NB4 (cell line): ENCODE data around the gene DYNLL2.

Source experiments
- MYC ChIP-seq: IDR thresholded peaks from 2 replicates; pipeline ENCODE4 v1.6.1; 2011; ENCODE audit warnings: low read depth, low read length
- POLR2A ChIP-seq: IDR thresholded peaks from 2 replicates; pipeline ENCODE4 v1.6.1; 2011; ENCODE audit warnings: mild to moderate bottlenecking; ENCODE audit not compliant: insufficient read length; ENCODE audit errors: extremely low read depth
- TF ChIP-seq, protein P1 (sequence below): IDR thresholded peaks from one replicate; pipeline ENCODE4 v1.5.1; 2012; ENCODE audit warnings: low read depth, low read length
- TF ChIP-seq, protein P2 (sequence below): IDR thresholded peaks from 2 replicates; pipeline ENCODE4 v1.6.1; 2011; ENCODE audit warnings: low read depth, low read length

DNA sequence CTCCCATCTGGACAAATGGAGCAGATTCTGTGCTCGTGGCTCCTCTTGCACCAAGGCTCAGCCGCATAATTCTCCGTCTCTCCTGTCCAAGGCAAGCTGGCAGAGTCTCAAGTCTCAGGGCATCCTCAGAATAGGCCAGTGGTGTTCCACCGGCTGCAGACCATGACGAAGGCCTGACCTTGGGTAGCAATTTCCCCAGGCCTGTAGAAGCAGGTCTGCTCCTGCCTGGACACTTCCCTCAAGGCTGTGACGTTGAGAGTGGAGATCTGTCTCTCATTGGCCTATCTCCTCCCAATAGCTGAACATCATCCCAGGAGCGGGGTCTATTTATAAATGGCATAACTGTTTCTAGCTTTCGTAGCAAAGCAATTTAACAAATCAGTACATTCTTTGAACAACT is 42.8 kb upstream of the DYNLL2 start:
- TF ChIP-seq POLR2A (no peak), MYC (no peak)
- TF ChIP-seq, protein P1, sequence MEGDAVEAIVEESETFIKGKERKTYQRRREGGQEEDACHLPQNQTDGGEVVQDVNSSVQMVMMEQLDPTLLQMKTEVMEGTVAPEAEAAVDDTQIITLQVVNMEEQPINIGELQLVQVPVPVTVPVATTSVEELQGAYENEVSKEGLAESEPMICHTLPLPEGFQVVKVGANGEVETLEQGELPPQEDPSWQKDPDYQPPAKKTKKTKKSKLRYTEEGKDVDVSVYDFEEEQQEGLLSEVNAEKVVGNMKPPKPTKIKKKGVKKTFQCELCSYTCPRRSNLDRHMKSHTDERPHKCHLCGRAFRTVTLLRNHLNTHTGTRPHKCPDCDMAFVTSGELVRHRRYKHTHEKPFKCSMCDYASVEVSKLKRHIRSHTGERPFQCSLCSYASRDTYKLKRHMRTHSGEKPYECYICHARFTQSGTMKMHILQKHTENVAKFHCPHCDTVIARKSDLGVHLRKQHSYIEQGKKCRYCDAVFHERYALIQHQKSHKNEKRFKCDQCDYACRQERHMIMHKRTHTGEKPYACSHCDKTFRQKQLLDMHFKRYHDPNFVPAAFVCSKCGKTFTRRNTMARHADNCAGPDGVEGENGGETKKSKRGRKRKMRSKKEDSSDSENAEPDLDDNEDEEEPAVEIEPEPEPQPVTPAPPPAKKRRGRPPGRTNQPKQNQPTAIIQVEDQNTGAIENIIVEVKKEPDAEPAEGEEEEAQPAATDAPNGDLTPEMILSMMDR: no peak
- TF ChIP-seq, protein P2, sequence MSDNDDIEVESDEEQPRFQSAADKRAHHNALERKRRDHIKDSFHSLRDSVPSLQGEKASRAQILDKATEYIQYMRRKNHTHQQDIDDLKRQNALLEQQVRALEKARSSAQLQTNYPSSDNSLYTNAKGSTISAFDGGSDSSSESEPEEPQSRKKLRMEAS: no peak
